Measurements from ENCODE around the gene SPINK9. TPM values are rescaled to one million over a fixed set of nuclear protein-coding genes. Genes with fewer than 3 reads are reported as not detected.

SPINK9 gene
- total RNA-seq, 1 donor from 2014 or later, result not detected

GRCh38 chr5:148388696-148389095 is 53.3 kb downstream of the SPINK9 start:
- Histone ChIP-seq H3K9me3 (ENCODE audit: low read depth) (no peaks in the 10 kb centered on the region), H3K4me3 (no peak overlapping the region), H3K4me1 (peaks cover 22% of the 10 kb centered on the region), H3K79me2 (ENCODE audit: low read depth) (peaks cover 98% of the 10 kb centered on the region), H3K9ac (no peak overlapping the region), H4K20me1 (ENCODE audit: low read depth) (peaks cover 18% of the 10 kb centered on the region), H3K36me3 (no peaks in the 10 kb centered on the region), H3F3A (ENCODE audit: low read depth) (no peaks in the 10 kb centered on the region), H3K4me2 (no peak overlapping the region), H3K27me3 (no peaks in the 10 kb centered on the region), H2AFZ (replicated peaks) (no peak overlapping the region), H3K27ac (no peak overlapping the region)
- H3K9me3 Mint-ChIP-seq, result no peaks in the 10 kb centered on the region
- H3K27ac Mint-ChIP-seq, result no peak overlapping the region
- DNase-seq (ENCODE audit: low spot score), result no peak
- H3K27me3 Mint-ChIP-seq (ENCODE audit: insufficient read depth, low read depth), result no peaks in the 10 kb centered on the region
- peaks cover 17% of the 10 kb centered on the region for H3K4me1 Mint-ChIP-seq
- H3K4me3 Mint-ChIP-seq, result no peak overlapping the region
- peaks cover 2% of the 10 kb centered on the region for H3K36me3 Mint-ChIP-seq
- no peak for TF ChIP-seq EZH2 (IDR thresholded peaks at IDR 0.05)
- no peak for TF ChIP-seq EZH2phosphoT487 (IDR thresholded peaks at IDR 0.05)

Small RNAs within 50 kb of the gene (small RNA-seq; reads per million reads assigned to genes)
- gene RF00017, result not detected

Other genes with a start within 250 kb of the SPINK9 start
- gene SPINK14, start 167.0 kb upstream of the SPINK9 start, total RNA-seq (ENCODE audit: low replicate concordance), result not detected in 2 replicates
- gene SPINK6, start 132.5 kb upstream of the SPINK9 start, total RNA-seq (ENCODE audit: low replicate concordance), result not detected in 2 replicates
- gene MARCOL, start 97.0 kb upstream of the SPINK9 start, total RNA-seq (ENCODE audit: low replicate concordance), result not detected in 2 replicates
- not detected in 2 replicates for gene SPINK13, start 66.8 kb upstream of the SPINK9 start, total RNA-seq (ENCODE audit: low replicate concordance)
- not detected in 2 replicates for gene SPINK7, start 23.1 kb upstream of the SPINK9 start, total RNA-seq (ENCODE audit: low replicate concordance)
- 44.9 and 64.6 TPM in 2 replicates for gene FBXO38, start 48.4 kb downstream of the SPINK9 start, total RNA-seq (ENCODE audit: low replicate concordance)

Data from neural progenitor cell (in vitro differentiated cells).